Activated CD4-positive, alpha-beta T cell treated with anti-CD3 and anti-CD28 coated beads for 24 hours (primary cell): Measurements from ENCODE around the gene POLG2.
A peak's percentile ranks its signal among the peaks of the same experiment; 100 is the strongest.

Source experiments
- DNase-seq, 2 donors: peaks; one replicate each; pipeline ENCODE4 v3.0.0-alpha.2; 2020; ENCODE audit warnings: low read depth in 2 of 2

POLG2 gene

DNA sequence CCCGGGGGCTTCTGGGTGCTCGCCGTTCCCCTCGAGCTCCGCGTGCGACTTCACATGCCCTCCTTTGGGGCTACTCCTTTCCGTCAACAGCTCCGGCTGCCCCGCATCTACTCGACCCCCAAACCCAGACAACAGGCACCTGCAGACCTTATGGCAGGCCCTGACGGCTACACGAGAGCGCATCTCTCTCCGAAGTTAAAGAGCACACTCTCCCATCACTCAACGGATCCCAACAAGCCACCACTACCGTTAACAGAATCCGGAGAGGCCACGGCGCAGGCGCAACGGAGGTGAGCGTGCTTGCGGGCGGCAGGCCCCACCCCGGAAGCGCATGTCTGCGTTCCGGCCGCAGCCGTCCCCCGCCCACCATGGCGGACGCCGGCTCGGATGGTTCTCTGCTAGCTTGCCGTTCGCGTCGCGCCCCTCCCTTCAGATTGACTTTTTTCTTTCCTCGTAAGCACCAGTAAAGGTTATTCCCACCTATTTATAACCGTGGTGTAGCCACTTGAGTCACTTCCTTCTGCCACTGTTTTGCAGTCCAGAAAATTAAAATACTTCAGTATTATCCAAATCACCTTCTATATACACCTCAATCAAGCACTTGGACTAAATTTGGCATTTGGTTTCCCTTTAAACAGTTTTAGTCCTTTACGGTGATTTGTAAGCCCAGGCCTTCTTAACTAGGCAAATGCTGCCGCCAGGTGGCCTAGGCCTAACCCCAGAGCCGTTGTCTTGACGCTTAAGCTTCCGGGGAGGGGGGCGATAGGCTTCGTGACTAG is at the start of gene POLG2:
TSS of gene POLG2 (minus strand) at position 269 of the 779 bp plus-strand sequence. CDS start at position 183, 86 bp downstream.
- peak; percentile 92 to 93 for DNase-seq

DNA sequence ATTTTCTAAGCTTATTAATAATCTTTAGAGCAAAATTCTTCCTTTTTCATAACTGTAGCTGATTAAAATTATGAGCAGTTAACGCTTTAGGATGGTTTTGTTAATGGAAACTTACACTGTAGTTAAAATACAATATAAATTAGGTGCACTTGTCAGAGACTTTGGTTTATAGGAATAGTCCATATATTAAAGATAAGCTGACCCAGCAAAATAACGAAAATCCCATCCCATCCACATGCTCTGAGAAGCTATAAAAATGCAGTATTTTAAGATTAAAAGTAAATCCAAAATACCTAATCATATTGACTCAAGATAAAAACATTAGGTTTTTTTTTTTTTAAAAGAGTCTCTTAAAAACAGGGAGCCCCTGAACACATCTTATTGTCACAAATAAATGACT is 47.9 kb upstream of the POLG2 start:
- DNase-seq = no peak

DNA sequence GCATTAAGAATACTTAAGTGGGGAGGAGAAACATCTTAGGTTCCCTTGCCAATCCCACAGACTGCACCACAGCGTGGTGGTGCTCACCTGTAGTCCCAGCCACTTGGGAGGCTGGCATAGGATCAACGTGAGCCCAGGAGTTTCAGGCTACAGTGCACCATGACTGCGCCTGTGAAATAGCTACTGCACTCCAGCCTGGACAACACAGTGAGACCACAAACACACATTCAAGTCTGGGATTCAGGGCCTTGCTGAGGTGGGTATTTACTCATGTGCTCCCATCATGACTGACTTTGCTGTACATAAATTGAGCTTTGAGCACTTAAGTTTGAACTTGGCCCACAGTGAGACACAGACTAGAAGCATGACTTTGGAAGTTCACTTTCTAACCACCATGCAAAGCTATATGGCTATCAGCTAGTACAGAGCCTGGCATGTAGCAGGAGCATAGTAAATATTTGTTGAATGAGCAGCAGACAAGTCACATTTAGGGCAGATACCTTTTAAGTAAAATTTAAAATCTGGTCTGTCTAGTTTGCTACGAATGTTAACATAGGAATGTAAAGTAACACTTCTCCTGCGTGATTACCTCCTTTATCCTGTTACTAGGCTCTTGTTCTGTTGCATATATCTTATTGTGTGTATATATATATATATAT is 43.4 kb upstream of the POLG2 start:
- DNase-seq = no peak

DNA sequence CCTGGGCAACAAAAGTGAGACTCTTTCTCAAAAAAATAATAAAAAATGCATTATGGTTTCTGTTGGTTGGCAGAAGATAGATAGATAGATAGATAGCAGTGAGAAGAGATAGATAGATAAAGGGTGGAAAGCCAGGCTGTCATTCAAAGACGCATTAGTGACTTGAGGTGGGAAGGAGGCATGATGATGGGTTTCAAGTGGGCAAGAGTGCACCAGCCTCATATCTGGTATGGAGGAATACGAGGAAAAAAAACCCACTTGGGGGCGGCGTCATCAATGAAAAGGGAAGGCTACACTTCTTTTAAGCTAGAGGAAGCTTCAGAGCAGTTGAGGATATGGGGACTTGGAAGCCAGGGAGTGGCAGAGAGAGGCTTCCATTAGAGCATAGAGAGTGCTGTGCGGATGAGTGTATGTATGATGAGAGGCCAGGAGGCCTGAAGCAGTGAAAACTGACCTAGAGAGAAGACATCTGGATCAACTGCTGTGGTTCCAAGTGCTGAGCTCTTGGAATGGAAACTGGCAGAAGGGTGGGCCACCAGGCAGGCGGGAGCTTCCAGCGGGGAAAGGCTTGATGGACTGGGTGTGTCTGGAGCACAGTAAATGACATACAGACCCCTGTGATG is 41.8 kb upstream of the POLG2 start:
- no peak for DNase-seq

DNA sequence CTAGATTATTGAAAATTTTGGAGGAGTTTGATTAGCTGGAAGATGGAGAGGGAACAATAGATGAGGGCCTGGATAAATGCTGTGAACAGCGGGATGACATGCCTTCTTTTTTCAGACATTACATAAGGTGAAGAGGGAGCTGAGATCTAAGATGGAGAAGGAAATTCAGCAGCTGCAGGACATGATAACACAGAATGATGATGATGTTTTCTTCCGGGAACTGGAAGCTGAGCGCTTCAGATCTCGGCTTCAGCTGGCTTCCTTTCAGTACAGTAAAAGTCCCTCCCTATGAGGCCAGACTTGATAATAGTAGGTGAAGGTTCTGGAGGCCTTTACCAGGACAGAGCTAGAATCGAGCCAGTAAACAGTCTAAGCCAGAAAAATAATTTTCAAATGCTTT is 40.6 kb upstream of the POLG2 start:
- DNase-seq = no peak

DNA sequence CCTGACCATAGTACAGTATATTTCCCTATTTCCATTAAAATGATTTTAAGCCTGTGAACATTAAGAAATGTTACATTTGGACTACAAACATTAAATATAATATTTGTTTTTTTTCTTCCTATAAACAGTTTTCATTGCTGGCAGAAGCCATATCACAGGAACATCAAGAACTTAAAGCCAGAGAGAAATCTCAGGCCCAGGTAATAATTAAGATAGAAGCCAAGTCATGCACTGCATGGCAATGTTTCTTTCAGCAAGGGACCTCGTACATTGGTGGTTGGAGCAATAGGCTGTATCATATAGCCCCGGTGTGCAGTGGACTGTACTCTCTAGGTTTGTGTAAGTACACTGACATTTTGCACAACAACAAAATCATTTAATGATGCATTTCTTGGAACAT is 40.1 kb upstream of the POLG2 start:
- DNase-seq = no peak

DNA sequence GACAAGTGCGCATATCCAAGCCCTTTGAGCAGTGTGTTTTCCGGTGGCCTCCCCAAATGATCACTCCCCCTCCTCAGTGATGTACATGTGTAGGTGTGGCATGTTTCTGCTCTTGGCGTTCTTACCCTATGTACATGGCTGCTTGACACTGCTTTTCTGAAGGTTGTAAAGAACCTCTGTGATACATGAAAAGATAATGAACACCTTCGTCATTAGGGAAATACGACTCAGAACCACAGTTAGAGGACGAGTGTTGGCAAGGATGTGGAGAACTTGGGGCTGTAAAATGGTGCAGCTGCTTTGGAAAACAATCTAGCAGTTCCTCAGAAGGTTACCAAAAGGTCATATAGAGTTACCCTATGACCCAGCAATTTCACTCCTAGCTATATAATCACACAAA is 38.5 kb upstream of the POLG2 start:
- DNase-seq = no peak

DNA sequence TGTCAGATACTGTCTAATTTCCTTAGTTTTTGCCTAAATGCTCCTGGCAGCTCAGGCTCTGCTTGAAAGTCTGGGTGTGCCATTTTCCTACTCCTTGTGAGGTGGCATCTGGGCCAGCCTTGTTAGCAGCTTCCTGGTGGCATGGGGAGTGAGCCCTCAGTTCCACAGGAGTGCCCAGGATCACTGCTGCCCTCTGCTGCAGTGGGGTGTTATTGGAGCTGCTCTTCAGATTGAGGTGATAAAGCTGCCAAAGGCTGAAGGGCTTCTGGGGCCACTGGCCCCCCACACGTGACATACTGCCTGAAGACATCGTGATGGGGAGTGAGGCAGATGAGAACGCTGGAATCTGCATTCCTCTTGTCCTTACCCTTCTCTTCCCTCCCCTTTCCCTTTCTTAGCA is 37.3 kb upstream of the POLG2 start:
- no peak for DNase-seq

DNA sequence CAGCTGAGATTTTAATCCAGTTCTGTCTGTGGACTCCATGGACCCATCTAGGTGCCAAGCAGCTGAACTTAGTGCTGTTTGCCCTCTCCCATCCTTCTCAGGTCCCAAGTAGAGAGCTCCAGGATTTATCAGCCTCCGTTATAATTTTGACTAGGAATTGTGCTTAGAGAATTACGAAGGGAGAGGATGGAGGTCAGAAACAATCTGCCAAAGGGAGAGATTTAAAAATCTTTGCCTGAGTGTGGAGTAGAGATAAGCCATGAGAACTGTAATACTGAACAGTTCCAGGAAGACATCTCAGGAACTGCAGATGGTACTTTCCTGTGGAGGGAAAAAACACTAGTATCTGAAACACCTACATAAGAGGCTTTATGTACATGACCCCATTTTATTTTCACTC is 36.9 kb upstream of the POLG2 start:
- no peak for DNase-seq

DNA sequence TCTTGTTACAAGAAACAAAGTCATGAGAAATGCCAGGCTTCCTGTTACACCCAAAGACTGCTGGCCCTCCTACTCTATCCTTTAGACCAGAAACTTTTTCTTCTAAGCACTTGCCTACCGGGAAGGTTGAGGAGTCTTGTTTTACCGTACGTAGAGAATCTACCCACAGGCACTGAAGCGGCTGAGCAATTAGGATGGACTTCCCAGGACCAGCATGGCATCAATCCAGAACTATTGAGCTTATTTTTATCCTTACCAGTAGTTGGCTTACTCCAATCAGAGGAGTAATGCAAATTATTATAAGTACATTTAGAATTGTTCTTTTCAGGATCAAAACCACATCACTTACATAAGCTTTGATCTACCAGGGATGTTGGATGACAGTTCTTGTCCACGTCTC is 35.6 kb upstream of the POLG2 start:
- no peak for DNase-seq

DNA sequence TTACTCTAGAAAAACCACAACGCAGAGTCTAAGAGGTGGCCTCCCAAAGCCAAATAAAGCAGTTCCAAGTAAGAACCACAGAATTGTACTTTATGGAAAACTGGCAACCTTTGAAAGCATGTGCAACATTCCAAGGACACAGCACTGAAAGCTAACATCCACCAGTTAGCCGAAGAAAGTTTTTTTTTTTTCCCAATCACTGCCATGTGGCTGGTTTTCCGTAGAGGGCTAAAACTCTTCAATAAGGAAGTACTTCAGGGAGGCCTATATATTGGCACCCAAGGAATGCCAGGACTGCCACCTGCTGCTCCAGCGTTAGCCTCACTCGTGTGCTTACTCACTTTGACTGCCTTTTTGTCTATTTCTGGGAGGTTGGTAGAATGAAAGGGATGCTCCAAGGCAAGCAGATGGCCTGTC is 35.1 kb upstream of the POLG2 start:
- DNase-seq = no peak

DNA sequence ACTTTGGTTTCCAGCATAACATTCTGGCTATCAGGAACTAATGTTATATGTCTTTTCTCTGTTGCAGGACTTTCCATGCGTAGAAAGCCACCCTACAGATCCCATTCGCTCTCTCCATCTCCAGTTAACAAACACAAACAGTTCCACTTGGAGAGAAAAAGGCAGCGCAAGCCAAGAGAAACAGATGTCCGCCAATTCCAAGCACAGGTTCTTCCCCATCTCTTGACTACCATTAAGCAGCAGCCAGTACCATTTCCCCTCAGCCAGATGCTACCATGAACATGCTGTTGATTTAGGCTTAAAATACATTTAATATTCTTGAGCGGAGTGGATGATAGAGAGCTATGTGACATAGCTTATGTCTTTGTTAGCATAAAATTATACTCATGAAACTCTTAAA is 32.4 kb upstream of the POLG2 start:
- no peak for DNase-seq

DNA sequence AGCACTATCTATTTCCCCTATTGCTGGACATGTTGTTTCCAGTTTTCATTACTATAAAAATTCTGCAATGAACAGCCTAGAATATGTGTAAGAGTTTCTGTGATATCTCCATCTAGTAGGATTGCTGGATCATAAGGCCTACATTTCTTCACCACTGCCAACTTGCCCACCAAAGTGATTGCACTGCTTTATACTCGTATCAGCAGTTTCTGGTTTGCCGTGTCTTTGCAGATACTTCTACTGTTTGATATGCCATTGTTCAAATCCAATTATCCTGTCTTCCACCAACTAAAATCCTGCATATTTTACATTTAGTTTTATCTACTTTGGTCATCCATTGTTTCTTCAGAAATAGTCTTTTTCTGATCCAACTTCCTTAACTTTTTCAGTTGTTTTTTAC is 31.1 kb upstream of the POLG2 start:
- no peak for DNase-seq

DNA sequence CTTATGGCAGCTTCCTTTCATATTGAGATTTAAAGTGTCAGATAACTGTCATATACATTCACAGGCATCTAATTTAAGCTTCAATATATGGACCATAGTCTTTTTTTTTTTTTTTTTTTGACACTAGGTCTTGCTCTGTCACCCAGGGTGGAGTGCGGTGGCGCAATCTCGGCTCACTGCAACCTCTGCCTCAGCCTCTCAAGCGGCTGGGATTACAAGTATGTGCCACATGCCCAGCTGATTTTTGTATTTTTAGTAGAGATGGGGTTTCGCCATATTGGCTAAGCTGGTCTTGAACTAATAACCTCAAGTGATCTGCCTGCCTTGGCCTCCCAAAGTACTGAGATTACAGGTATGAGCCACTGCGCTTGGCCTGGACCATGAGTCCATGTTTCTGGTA is 23.5 kb upstream of the POLG2 start:
- DNase-seq = no peak

DNA sequence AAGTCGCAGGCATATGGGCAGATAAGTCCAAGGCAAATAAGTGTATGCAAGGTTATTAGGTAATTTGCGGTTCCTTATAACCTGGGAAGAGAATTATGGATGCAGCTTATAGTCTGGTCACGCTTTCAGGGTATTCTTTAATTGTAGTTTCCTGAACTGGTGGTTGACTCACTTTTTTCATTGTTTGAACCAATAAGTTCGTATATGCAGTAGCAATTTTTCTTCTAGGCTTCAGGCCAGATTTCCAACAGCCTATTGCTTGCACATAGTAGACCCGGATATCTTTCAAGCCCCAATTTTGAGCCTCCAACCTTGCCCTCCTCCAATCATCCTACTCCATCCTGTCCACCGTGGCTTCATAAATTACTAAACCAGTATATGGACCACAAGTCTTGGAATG is 22.7 kb upstream of the POLG2 start:
- no peak for DNase-seq

DNA sequence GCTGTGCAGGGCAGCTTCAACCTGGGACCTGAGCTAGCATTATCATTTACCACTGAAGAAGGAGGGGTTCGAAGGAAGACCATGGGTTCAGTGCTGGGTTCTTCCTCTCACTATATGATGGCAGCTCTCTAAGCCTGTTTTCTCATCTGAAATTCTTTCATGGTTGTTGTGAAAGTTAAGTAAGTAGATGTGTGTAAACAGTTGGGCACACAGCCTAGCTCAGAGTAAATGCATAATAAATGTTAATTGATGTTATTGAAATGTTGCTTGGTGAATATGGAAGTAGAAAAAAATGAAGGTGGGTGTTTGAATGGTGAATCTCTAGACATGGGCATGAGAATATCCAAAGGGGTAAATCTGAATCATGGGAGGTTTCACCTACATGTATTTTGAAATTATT is 19.0 kb upstream of the POLG2 start:
- no peak for DNase-seq

DNA sequence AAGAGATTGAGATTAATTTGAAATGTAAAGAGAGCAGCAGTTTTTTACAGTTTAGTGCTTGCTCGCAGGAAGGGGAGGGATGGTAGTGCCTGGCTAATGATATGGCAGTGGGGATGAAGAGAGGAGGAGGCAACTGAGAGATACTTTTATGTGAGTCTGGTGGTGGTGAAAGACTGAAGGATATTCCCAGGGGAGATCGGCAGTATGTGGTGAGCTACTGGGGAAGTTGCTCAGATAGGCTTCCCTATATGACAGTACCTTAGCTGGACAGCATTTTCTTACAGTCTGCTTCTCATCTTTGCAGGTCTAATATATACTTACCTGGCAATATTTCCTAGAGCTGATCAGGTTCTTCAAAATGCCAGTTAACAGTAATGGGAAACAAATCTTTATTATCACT is 18.6 kb upstream of the POLG2 start:
- DNase-seq = no peak

DNA sequence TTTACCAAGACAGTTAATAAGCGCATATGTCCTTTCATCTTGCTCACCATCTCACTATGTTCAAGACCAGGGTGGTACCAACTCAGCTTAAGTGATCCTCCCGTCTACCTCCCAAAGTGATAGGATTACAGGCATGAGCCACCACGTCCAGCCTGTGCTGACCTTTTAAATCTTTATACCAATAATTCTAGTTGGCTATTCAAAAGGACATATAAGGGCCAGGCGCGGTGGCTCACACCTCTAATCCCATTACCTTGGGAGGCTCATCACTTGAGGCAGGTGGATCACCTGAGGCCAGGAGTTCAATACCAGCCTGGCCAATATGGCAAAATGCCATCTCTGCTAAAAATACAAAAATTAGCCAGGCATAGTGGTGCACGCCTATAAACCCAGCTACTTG is 12.3 kb upstream of the POLG2 start:
- DNase-seq = no peak

DNA sequence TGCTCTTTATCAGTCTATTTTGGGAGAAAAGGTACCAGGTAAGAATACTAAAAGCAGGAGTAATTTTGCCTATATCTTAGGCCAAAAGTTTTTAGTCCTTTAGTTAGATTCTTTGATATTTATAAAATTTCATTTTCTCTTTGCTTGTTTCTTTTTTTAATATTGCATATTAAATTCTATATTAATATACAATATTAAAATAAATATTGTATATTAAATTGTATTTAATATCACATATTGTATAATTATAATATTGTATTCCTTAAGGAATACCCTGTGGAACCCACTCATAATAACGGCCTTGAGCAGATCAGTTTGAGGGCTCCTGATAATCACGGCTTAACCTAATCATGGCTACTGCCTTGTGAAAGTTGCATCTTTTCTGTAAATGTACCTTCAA is 11.8 kb upstream of the POLG2 start:
- no peak for DNase-seq

DNA sequence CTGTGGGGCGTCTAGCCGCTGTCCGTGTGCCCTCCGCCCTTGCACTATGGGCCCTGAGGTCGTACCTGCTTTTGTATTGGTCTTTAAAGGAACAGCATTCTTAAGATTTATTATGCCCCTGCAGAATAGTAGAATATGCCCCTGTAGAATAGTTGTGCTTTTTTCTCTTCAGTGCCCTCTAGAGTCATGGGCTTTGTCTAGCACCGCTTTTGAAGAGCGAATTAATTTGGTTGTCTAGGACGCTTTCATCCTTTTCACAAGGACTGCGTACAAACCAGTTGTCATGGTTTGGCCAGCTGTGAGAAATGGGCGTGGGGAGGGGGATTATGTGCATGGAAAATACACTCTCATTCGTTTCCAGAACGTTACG is 10.5 kb upstream of the POLG2 start:
- DNase-seq = no peak

DNA sequence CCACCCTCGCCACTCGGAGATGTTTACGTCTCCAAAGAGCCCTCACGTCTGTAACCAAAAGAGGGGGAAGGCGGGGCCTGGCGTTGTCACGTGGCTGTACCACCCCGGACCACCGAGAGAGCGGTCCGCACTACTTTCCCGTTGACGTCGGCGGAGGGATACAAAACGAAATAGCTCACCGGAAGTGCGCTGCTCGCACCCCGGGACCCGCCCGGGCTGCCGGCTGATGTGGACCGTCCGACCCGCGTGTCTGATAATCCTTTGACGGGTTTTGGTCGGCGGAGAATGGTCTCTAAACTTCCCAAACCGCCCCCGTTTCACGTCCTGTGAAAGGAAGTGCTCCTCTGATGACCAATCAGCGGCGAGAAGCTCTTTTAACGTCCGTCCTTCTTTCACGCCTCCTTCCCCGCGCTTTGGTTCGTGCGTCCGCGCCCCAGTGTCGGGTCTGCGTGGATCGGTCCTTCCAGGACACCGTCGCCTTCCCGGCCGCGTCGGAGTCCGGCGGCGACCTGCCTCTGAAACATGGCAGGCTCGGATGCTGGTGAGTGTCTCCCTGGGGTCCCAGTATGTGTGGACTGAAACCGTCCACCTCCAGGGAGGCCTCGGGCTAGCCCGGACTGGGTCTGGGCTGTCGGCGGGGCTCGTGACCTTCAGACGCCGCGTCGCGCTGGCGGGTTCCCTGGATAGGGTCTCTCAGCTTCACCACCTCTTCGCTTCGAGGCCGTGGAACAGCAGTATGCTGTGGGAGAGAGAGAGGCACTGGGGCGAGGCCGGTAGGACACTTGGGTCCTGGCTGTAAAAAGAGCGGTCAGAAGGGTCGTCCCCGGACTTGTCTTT is 9.9 kb upstream of the POLG2 start, which contains the start of gene CEP95:
TSS of gene CEP95 (plus strand) at position 402 of the 837 bp plus-strand sequence. CDS start at position 523, 121 bp downstream.
- peak; percentile 93 to 94 for DNase-seq

DNA sequence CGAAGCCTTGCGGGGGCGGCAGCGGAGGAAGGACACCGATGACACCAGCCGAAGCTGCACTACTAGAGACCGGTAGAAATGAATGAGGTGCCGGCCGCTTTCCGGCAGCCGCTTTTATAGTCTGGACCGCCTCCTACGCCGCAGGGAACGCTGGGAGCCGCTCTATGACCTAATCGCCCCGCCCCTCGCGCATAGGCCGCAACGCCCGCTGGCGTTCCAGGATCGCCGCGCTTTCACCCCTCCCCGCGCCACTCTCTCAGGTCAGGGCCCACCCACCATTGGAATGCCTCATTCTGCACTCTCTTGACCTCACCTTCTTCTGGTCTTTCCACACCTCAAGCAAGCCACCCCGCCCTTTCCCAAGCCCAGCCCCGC is 9.3 kb upstream of the POLG2 start, which contains the start of gene DDX5:
TSS of gene DDX5 (minus strand) at position 89 of the 375 bp plus-strand sequence. CDS start 170 bp downstream, outside the sequence.
- peak; percentile 97 for DNase-seq
